ENCODE results near the gene CNKSR1.

Gene CNKSR1

GRCh38 chr1:26168410-26169197, 8.7 kb upstream of the CNKSR1 start, which contains the start of gene C1orf232:
Gene C1orf232 (minus strand): TSS chr1:26168963. CDS start chr1:26168499, 464 bp downstream.
- TF ChIP-seq CTCF (IDR thresholded peaks at IDR 0.05): no peak
- peak within 1 kb of the TSS; percentile 62 for H3K27ac ChIP-seq

- TF ChIP-seq ZFX (IDR thresholded peaks at IDR 0.05; ENCODE audit: borderline replicate concordance) (no peak), CTCF (IDR thresholded peaks at IDR 0.05) (no peak)
- H3K27ac ChIP-seq: no peak overlapping the region
Measured at GRCh38 chr1:26169198-26169554, 8.1 kb upstream of the CNKSR1 start.

GRCh38 chr1:26169669-26170471, 7.4 kb upstream of the CNKSR1 start, which contains the start of gene ZNF593:
Gene ZNF593 (plus strand): TSS chr1:26169908. CDS start chr1:26169984, 76 bp downstream.
- no peak for TF ChIP-seq ZFX (IDR thresholded peaks at IDR 0.05; ENCODE audit: borderline replicate concordance)
- peak; percentile 97 for TF ChIP-seq CTCF (IDR thresholded peaks at IDR 0.05)
- H3K27ac ChIP-seq: peak within 1 kb of the TSS; percentile 62

GRCh38 chr1:26170472-26170821, 6.8 kb upstream of the CNKSR1 start:
- TF ChIP-seq ZFX (IDR thresholded peaks at IDR 0.05; ENCODE audit: borderline replicate concordance) (no peak), CTCF (IDR thresholded peaks at IDR 0.05) (no peak)
- H3K27ac ChIP-seq: peak overlapping the region; percentile 62

GRCh38 chr1:26171084-26172072, 5.9 kb upstream of the CNKSR1 start, which contains the start of gene ZNF593OS:
Gene ZNF593OS (minus strand): TSS chr1:26171832. CDS start chr1:26171661, 171 bp downstream.
- TF ChIP-seq ZFX (IDR thresholded peaks at IDR 0.05; ENCODE audit: borderline replicate concordance) (no peak), CTCF (IDR thresholded peaks at IDR 0.05) (no peak)
- no peak within 1 kb of the TSS for H3K27ac ChIP-seq

- no peak overlapping the region for H3K27ac ChIP-seq
- TF ChIP-seq CTCF (IDR thresholded peaks at IDR 0.05): no peak
- no peak for TF ChIP-seq ZFX (IDR thresholded peaks at IDR 0.05; ENCODE audit: borderline replicate concordance)
Measured at GRCh38 chr1:26175346-26175745, 1.9 kb upstream of the CNKSR1 start.

All from 22Rv1 (cell line).